T-helper 9 cell (primary cell): ENCODE data around the gene MACROH2A2.
"Not testable (repeated sequence)": the region's sequence is repeated elsewhere in the genome, so short reads cannot be mapped to it uniquely, and the experiment has no call there.

Experiments used
- DNase-seq: peaks from one replicate; pipeline ENCODE4 v3.0.0-alpha.2; 2020

Gene MACROH2A2

GRCh38 chr10:70106958-70107791 is 54.5 kb downstream of the MACROH2A2 start:
- DNase-seq = no peak

GRCh38 chr10:70109064-70109729 is 56.6 kb downstream of the MACROH2A2 start:
- DNase-seq = no peak

GRCh38 chr10:70111496-70111895 is 58.9 kb downstream of the MACROH2A2 start:
- DNase-seq = no peak

GRCh38 chr10:70112071-70112470 is 59.4 kb downstream of the MACROH2A2 start:
- no peak for DNase-seq

GRCh38 chr10:70114902-70115301 is 62.3 kb downstream of the MACROH2A2 start:
- no peak for DNase-seq

- peak; percentile 40 for DNase-seq
Measured at GRCh38 chr10:70115948-70116682, 63.5 kb downstream of the MACROH2A2 start.

GRCh38 chr10:70117646-70118045 is 65.0 kb downstream of the MACROH2A2 start:
- DNase-seq = no peak

GRCh38 chr10:70118196-70118595 is 65.5 kb downstream of the MACROH2A2 start:
- DNase-seq = no peak

- no peak for DNase-seq
Measured at GRCh38 chr10:70119197-70119596, 66.6 kb downstream of the MACROH2A2 start.

GRCh38 chr10:70119623-70120022 is 67.0 kb downstream of the MACROH2A2 start:
- no peak for DNase-seq

GRCh38 chr10:70120417-70120816 is 67.8 kb downstream of the MACROH2A2 start:
- DNase-seq = no peak

- no peak for DNase-seq
Measured at GRCh38 chr10:70121281-70121949, 68.8 kb downstream of the MACROH2A2 start.

- DNase-seq = no peak
Measured at GRCh38 chr10:70122742-70123141, 70.1 kb downstream of the MACROH2A2 start.

- DNase-seq = not testable (repeated sequence)
Measured at GRCh38 chr10:70123166-70123565, 70.5 kb downstream of the MACROH2A2 start.

GRCh38 chr10:70123817-70124216 is 71.2 kb downstream of the MACROH2A2 start:
- no peak for DNase-seq

GRCh38 chr10:70124415-70124814 is 71.8 kb downstream of the MACROH2A2 start:
- no peak for DNase-seq

- no peak for DNase-seq
Measured at GRCh38 chr10:70124918-70125317, 72.3 kb downstream of the MACROH2A2 start.

- no peak for DNase-seq
Measured at GRCh38 chr10:70125918-70126552, 73.4 kb downstream of the MACROH2A2 start.

GRCh38 chr10:70126700-70127395 is 74.2 kb downstream of the MACROH2A2 start:
- DNase-seq = no peak

- DNase-seq = no peak
Measured at GRCh38 chr10:70130878-70131559, 78.4 kb downstream of the MACROH2A2 start.

- DNase-seq = no peak
Measured at GRCh38 chr10:70131560-70131937, 78.9 kb downstream of the MACROH2A2 start.
